Panc1 (cell line): ENCODE measurements around the gene SEPTIN8. TPM values are rescaled to one million over a fixed set of nuclear protein-coding genes. Genes with fewer than 3 reads are reported as not detected.

Source experiments
- ATAC-seq: fragments of 200-7000 bp; cut with Tn5 transposase; 2 replicates; pipeline ENCODE4 v1.9.1; 2020; ENCODE audit warnings: mild to moderate bottlenecking, moderate library complexity
- BruUV-seq: library from RNA; stranded (reverse); fragments of 400-500 nt; replicated peaks from 2 replicates; lab custom pipeline; 2021; lab: Mats Ljungman, UMichigan
- CTCF ChIA-PET: fragments of 300-600 bp; sonication (Branson Sonifier 250); formaldehyde crosslinking; loops from one replicate; lab custom pipeline; 2022; ENCODE audit warnings: antibody characterized with exemption; lab: Charles Lee
- POLR2A ChIA-PET: fragments of 300-600 bp; sonication (Branson Sonifier 250); formaldehyde crosslinking; loops from one replicate; lab custom pipeline; 2022; ENCODE audit warnings: antibody characterized with exemption; lab: Charles Lee
- DNase-seq: peaks from one replicate; pipeline ENCODE4 v3.0.0-alpha.2; 2010; ENCODE audit warnings: low read depth, low spot score
- H3K27ac ChIP-seq: 2 replicates; pipeline ENCODE4 v1.5.1; 2011; ENCODE audit warnings: mild to moderate bottlenecking, low read length, inconsistent platforms
- H3K27me3 ChIP-seq: fragments of 200-500 bp; sonication (Bioruptor generic); 2 replicates; pipeline ENCODE4 v1.6.0; 2014; ENCODE audit warnings: low read length, inconsistent platforms; ENCODE audit not compliant: control insufficient read depth, insufficient read depth
- H3K36me3 ChIP-seq: fragments of 200-500 bp; sonication (Bioruptor generic); 2 replicates; pipeline ENCODE4 v1.5.1; 2014; ENCODE audit warnings: inconsistent platforms, mild to moderate bottlenecking, low read length, moderate library complexity; ENCODE audit not compliant: control insufficient read depth, insufficient read depth
- H3K4me1 ChIP-seq: 2 replicates; pipeline ENCODE4 v1.5.1; 2011; ENCODE audit warnings: inconsistent platforms, mild to moderate bottlenecking, low read length, moderate library complexity; ENCODE audit not compliant: control insufficient read depth, insufficient read depth
- H3K4me3 ChIP-seq, 2 experiments: 2 replicates each; pipeline ENCODE4 v1.5.1; 2011 to 2012; ENCODE audit warnings: low read depth in 2 of 2, low read length in 2 of 2, mild to moderate bottlenecking in 2 of 2, inconsistent platforms in 1 of 2, moderate library complexity in 1 of 2
- H3K9me3 ChIP-seq: fragments of 200-500 bp; sonication (Bioruptor generic); 2 replicates; pipeline ENCODE4 v1.5.1; 2014; ENCODE audit warnings: low read depth, mild to moderate bottlenecking, inconsistent platforms, low read length, moderate library complexity; ENCODE audit not compliant: control insufficient read depth, insufficient read depth
- POLR2AphosphoS5 ChIP-seq: IDR thresholded peaks from 2 replicates; pipeline ENCODE4 v1.6.1; 2012; ENCODE audit warnings: mild to moderate bottlenecking, low read depth, low read length, moderate library complexity
- SIN3A ChIP-seq: IDR thresholded peaks from 2 replicates; pipeline ENCODE4 v1.6.1; 2012; ENCODE audit warnings: low read depth, mild to moderate bottlenecking, low read length, moderate library complexity, borderline replicate concordance; ENCODE audit not compliant: insufficient read depth
- TCF7L2 ChIP-seq: IDR thresholded peaks from 2 replicates; pipeline ENCODE4 v1.6.1; 2011; ENCODE audit warnings: mild to moderate bottlenecking, low read depth, low read length, inconsistent platforms
- in situ Hi-C: cut with HindIII; loops from 2 replicates; pipeline ENCODE4 v1.10.0; 2016; ENCODE audit warnings: low sequenced_read_pairs, low pct_unique_long_range_greater_than_20kb
- intact Hi-C: fragments of 100-400 bp; cut with micrococcal nuclease; formaldehyde crosslinking; loops from one replicate; pipeline ENCODE4 v1.10.0; 2022; ENCODE audit not compliant: unreplicated experiment
- total RNA-seq: library from RNA; stranded (reverse); gene quantifications from one replicate; pipeline ENCODE4 v1.2.1, GENCODE V29; 2021; ENCODE audit not compliant: unreplicated experiment
- TF ChIP-seq, protein P1 (sequence below), 2 experiments: IDR thresholded peaks; 2 replicates each; pipeline ENCODE4 v1.6.1; 2011 to 2012; ENCODE audit warnings: low read depth in 2 of 2, control low read depth in 1 of 2, low read length in 1 of 2, mild to moderate bottlenecking in 1 of 2, moderate library complexity in 1 of 2; ENCODE audit not compliant: insufficient read depth in 1 of 2
- TF ChIP-seq, protein P2 (sequence below): fragments of 450-650 bp; IDR thresholded peaks from 2 replicates; pipeline ENCODE4 v1.5.1; 2017; ENCODE audit warnings: mild to moderate bottlenecking

The SEPTIN8 gene
- total RNA-seq, 1 experiment from 2014 or later = 22.8 TPM

DNA sequence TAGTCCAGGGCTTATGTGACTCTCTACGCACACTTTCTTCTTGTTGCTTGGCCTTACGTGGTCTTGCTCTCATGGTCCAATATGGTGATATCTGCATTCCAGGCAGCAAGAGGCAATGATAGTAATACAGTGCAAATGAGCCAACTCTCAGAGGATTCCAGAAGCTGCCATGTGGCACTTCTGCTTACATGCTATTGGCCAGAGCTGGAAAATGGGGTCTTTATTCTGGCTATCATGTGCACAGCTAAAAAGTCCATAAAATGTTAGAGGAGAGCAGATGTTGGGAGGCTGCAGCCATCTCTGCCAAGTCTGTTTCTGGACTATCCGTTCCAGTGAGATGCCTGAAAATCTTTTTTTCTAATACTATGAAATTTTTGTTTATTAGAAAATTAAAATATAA lies 2.9 kb upstream of the SEPTIN8 start:
- H3K9me3 ChIP-seq = no peaks in the 10 kb centered on the region
- ChIA-PET POLR2A (no interaction called here), CTCF (no interaction called here)
- intact Hi-C loops = no loop called here
- in situ Hi-C loops = no loop called here
- H3K4me1 ChIP-seq = peaks cover 11% of the 10 kb centered on the region; the same call in 1 of the 2 replicates
- no peak overlapping the region for H3K4me3 ChIP-seq
- DNase-seq (no peak), ATAC-seq (no peak)
- H3K27ac ChIP-seq = no peak overlapping the region
- BruUV-seq = no TSS peak
- TF ChIP-seq, protein P1, sequence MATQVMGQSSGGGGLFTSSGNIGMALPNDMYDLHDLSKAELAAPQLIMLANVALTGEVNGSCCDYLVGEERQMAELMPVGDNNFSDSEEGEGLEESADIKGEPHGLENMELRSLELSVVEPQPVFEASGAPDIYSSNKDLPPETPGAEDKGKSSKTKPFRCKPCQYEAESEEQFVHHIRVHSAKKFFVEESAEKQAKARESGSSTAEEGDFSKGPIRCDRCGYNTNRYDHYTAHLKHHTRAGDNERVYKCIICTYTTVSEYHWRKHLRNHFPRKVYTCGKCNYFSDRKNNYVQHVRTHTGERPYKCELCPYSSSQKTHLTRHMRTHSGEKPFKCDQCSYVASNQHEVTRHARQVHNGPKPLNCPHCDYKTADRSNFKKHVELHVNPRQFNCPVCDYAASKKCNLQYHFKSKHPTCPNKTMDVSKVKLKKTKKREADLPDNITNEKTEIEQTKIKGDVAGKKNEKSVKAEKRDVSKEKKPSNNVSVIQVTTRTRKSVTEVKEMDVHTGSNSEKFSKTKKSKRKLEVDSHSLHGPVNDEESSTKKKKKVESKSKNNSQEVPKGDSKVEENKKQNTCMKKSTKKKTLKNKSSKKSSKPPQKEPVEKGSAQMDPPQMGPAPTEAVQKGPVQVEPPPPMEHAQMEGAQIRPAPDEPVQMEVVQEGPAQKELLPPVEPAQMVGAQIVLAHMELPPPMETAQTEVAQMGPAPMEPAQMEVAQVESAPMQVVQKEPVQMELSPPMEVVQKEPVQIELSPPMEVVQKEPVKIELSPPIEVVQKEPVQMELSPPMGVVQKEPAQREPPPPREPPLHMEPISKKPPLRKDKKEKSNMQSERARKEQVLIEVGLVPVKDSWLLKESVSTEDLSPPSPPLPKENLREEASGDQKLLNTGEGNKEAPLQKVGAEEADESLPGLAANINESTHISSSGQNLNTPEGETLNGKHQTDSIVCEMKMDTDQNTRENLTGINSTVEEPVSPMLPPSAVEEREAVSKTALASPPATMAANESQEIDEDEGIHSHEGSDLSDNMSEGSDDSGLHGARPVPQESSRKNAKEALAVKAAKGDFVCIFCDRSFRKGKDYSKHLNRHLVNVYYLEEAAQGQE (IDR thresholded peaks at IDR 0.05; ENCODE audit: insufficient read depth in 1 of 2, low read depth in 2 of 2, low read length in 1 of 2) = no peak
- no peak for TF ChIP-seq POLR2AphosphoS5
- TF ChIP-seq, protein P2, sequence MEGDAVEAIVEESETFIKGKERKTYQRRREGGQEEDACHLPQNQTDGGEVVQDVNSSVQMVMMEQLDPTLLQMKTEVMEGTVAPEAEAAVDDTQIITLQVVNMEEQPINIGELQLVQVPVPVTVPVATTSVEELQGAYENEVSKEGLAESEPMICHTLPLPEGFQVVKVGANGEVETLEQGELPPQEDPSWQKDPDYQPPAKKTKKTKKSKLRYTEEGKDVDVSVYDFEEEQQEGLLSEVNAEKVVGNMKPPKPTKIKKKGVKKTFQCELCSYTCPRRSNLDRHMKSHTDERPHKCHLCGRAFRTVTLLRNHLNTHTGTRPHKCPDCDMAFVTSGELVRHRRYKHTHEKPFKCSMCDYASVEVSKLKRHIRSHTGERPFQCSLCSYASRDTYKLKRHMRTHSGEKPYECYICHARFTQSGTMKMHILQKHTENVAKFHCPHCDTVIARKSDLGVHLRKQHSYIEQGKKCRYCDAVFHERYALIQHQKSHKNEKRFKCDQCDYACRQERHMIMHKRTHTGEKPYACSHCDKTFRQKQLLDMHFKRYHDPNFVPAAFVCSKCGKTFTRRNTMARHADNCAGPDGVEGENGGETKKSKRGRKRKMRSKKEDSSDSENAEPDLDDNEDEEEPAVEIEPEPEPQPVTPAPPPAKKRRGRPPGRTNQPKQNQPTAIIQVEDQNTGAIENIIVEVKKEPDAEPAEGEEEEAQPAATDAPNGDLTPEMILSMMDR = no peak
- no peak for TF ChIP-seq SIN3A
- H3K27me3 ChIP-seq = peaks cover 4% of the 10 kb centered on the region; the same call in 1 of the 2 replicates
- H3K36me3 ChIP-seq = no peaks in the 10 kb centered on the region

DNA sequence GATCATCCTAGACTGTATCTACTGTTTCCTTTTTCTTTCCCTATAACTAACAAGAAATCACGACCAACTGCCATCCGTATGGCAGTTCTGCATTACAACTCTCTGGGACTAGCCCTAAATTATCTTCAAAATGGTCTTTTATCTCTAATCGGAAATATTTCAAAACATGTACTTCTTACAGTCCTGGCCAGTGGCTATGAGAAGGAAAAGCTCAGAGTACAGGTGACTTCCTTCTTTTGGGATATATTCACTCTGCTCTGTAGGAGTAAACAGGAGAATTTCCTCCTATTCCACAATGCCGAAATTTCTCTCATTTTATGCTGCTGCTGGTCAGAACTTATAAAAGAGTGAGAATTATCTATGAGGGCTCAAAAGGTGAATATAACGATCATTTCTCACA lies 1.8 kb upstream of the SEPTIN8 start:
- intact Hi-C loops (no loop called here), in situ Hi-C loops (no loop called here)
- Histone ChIP-seq H3K9me3 (no peaks in the 10 kb centered on the region), H3K4me1 (peaks cover 11% of the 10 kb centered on the region; the same call in 1 of the 2 replicates), H3K27me3 (peaks cover 4% of the 10 kb centered on the region; the same call in 1 of the 2 replicates), H3K4me3 (no peak overlapping the region), H3K36me3 (no peaks in the 10 kb centered on the region), H3K27ac (no peak overlapping the region)
- ChIA-PET CTCF (no interaction called here), POLR2A (no interaction called here)
- no peak for ATAC-seq
- TF ChIP-seq TCF7L2 (no peak), POLR2AphosphoS5 (no peak), SIN3A (no peak)
- TF ChIP-seq, protein P1 (IDR thresholded peaks at IDR 0.05; ENCODE audit: insufficient read depth in 1 of 2, low read depth in 2 of 2, low read length in 1 of 2) = no peak
- TF ChIP-seq, protein P2 = no peak
- no TSS peak for BruUV-seq
- DNase-seq = no peak
